Putamen (tissue), 1 donor: ENCODE data around the gene HSD17B3.
A peak's percentile ranks its signal among the peaks of the same experiment; 100 is the strongest.
"Not testable (repeated sequence)": the region's sequence is repeated elsewhere in the genome, so short reads cannot be mapped to it uniquely, and the experiment has no call there.

ENCODE experiments used
- DNase-seq: peaks from one replicate; pipeline ENCODE4 v3.0.0-alpha.2; 2016; ENCODE audit warnings: low spot score

Gene HSD17B3

DNA sequence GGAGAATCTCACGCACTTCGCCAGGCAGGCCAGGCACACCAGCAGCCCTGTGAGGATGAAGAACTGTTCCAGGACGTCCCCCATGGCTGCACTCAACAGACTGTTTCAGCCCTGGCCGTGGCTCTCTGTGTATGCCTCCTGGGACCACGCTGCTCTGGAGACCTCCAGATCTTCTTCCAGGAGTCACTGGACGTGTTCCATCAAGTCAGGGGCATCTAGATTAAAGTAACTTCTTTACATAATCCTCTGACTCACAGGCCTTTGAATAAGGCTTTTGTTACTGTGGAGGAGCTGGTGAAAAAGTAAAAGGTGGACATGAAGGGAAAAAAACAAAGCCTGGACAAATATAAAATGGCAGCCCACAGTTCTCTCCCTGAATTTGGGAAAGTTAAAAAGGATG lies at the start of gene HSD17B3:
TSS of gene HSD17B3 (minus strand) at position 156 of the 400 bp plus-strand sequence. CDS start at position 84, 72 bp downstream.
- no peak for DNase-seq

DNA sequence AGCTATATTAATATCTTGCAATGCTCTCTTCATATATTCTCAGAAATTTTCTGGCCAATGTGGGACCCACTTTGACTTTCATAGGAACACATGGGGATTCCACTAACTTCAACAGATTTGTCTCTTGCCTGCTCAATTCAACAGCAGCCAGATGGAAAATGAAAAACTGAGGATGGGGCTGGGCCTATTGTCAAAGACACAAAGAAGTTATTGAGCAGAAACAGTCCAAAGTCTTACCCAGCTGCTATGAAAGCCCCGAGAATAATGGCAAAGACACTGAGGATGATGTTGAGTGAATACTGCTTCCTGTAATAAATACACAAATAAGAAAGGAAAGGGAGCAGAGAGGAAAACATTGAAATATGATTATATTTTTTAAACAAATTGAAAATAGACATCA lies 48.9 kb upstream of the HSD17B3 start:
- DNase-seq: peak; percentile 89

DNA sequence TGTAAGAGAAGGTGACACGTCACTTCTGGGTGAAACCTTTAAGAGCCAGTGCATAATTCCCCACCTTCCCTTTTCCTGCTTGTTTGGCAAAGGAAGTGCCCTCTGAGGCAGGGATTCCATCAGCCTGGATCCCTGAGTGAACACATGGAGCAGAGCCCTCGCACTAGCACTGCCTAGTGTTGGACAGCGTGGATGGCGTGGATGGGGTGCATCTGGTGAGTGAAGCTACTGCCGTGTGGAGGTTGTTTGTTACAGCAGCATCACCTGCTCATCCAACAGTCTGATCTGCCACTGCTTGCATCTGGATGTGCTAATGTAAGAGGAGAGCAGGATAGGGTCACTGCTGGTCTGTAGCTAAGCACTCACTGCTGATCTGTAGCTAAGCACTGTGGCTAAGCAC lies 46.3 kb upstream of the HSD17B3 start:
- no peak for DNase-seq

DNA sequence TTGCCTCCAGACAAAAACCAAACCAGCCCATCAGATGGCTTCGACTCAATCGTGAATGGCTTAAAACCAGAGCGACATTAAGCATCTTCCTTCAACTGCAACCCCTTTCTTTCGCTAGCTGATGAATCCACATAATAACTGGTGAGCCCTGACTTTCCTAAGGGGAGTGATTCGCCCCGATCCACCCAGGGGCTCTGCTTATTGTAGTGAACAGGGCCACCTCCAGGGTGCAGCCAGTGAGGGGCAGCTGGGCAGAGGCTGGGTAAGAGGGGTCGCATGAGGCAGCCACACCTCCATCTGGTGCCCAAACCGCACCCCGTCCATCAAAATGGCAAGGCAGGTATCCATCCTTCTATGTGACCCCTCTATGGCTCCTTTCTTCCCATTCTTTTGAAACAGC lies 43.6 kb upstream of the HSD17B3 start:
- no peak for DNase-seq

DNA sequence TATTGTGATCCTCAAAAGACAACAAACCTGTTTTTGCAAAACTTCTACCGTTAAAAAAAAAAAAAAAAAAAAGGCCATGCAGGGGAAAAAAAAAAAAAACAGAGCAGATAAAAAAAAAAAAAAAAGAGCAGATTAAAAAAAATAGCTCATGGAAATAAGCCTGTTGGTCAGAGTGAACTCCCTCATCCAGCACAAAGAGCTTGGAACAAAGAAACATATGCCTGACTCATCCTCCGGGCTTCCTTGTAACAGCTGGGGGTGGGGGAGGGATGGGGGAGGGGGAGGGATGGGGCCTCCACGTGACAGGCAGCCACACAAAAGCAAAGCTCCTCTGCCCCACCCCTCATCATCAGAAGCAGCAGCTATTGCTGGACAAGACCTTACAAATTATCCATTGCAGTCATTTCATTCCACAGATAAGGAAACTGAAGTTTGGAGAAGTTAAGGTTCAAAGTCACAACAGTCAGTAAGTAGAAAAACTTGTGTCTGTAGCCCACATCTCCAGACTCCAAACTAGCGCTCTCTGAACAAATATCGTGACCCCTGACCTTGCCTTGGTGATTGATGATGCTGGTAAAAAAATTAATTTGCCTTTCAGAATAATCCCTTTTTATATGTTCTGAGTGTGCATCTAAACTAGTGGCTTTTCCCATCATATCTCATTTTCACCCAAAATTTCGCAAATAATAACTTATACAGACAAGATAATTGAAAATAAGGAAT lies 42.6 kb upstream of the HSD17B3 start:
- DNase-seq: peak; percentile 86

DNA sequence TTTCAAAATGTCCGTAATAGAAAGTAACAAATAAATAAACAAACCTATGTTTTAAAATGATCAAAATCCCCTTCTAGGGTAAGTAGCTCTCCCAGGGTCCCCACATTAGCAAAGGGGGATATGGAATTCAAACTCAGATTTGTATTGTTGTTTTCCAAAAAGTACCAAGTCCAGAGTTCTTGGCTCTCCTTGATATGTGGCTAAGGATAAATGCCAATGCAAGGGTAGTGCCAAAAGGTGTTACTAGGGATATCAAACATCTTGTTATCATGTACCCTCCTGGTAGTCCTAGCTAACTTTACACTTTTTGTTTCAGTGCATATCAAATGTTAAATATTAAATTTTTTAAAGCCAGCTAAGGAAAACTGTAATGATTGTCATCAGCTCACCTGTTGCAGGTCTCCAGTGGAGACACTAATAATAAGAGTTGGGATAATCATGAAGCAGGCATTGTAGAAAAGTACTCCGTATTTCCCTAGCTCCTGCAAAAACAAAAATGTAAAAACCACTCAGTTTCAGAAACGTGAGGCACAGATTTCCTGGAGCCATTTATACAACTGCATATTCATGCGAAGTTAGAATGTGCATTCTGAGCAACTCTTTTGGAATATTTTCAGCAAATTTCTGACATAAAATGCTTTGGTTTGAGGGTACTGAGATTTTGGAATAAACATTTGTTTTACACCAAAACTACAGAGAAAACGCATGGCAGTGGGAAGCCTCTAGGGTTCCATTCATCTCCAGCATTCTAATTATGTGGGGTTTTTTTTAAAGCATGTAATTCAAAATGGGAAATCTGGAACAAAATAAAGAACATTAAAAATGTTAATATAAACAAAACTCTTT lies 41.8 kb upstream of the HSD17B3 start:
- DNase-seq: no peak

DNA sequence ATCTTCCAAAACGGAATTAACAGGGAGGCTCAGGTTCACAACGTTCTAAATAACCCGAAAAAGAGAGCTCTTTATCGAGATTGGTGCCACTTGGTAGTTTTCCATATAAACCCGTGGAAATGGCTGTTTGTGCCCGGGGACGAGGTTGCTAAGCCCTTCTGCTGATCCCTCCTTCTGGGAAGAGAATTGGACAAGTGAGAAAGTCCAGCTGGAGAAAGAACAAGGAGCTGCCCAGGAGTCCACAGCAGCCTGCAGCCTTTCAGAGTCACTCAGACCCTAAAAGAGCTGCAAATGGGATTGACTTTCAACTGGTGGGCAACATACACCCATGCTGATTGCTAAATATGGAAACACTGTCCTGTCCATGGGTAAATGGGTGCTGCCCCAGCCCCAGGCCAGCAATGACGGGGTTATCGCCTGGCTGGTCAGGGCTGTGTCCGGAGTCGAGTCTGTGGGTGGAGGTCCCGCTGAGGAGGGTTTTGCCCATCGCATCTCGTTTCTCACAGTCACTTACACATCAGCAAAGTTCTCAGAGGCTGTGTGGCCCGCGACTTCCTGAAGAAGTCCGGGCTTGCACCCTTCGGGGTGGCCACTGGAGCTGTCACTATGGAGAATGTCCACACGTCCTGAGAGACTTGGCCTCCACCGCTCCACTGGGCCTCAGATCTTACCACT lies 40.7 kb upstream of the HSD17B3 start:
- no peak for DNase-seq

GRCh38 chr9:96340707-96341106 lies 38.7 kb upstream of the HSD17B3 start:
- no peak for DNase-seq

GRCh38 chr9:96338299-96338698 lies 36.3 kb upstream of the HSD17B3 start:
- no peak for DNase-seq

- no peak for DNase-seq
Observed at GRCh38 chr9:96333958-96334357, 32.0 kb upstream of the HSD17B3 start.

DNA sequence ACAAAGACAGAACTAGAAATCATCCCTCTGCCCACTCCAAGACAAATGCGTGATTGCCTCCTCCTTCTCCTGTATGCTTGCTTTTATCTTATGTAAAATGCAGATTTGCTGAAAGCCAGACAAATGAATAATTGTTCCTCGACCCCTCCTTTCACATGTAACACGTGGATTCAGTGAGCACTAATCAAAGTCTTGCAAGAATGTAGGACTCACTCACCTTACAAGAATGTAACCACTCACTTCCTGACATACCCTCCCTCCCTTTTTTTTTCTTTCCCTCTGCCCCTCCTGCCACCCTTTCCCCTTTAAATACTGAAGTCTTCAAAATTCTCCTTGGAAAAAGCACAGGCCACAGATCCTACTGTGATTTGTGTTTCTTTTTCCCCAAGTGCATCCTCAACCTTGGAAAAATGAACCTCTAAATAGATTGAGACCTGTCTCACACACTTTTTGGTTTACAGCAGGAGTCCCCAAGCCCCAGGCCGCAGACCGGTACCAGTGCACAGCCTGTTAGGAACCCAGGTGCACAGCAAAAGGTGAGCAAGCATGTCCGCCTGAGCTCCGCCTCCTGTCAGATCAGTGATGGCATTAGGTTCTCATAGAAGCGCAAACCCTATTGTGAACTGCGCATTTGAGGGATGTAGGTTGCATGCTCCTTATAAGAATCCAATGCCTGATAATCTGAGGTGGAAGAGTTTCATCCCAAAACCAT lies 29.4 kb upstream of the HSD17B3 start:
- DNase-seq: no peak

DNA sequence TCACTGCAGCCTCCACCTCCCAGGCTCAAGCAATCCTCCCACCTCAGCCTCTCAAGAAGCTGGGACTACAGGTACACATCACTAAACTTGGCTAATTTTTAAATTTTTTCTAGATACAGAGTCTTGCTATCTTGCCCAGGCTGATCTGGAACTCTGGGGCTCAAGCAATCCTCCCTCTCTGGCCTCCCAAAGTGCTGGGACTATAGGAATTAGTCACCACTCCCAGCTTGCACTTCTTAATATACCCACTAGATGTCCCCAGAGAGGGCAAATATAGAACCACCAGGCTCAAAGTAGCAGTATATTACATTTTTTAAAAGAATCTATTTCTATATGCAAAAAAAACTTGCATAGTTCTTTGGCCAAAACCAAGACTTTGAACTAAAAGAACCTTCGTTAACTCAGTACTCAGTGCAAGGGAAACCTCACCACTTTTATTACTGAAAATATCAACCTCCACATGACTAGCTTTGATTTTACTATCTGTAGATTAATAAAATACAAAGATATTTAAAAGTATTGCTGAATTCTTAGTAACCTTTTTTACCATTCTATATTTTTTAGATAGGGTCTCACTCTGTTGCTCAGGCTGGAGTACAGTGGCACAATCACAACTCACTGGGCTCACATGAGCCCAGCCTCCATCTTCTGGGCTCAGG lies 25.8 kb upstream of the HSD17B3 start:
- DNase-seq: peak; percentile 57

DNA sequence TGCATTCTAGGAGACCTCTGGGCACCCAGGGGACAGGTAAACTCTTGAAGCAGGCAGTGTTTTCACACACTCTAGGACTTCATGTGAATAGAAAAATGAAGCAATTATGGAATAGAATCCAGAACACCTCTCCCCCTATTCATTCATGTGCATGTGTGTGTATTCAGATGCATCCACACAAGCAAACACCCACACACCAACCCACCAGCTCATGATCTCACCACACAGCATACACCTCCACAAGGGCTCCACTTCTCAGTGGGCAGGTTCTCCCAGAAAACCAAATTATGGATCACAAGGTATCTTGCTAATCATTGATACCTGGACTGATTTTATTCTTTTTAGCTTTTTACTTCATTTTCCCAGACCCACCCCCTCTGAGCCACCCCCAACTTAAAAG lies 21.2 kb upstream of the HSD17B3 start:
- no peak for DNase-seq

DNA sequence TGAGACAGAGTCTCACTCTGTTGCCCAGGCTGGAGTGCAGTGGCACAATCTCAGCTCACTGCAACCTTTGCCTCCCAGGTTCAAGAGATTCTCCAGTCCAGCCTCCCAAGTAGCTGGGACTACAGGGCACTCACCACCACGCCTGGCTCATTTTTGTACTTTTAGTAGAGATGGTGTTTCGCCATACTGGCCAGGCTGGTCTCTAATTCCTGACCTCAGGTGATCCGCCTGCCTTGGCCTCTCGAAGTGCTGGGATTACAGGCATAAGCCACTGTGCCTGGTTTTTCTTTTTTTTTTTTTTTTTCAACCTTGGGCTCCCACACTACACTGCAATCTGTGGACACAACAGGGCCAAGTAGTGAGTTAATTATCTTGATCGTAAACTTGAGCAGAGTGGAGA lies 20.8 kb upstream of the HSD17B3 start:
- not testable (repeated sequence) for DNase-seq

DNA sequence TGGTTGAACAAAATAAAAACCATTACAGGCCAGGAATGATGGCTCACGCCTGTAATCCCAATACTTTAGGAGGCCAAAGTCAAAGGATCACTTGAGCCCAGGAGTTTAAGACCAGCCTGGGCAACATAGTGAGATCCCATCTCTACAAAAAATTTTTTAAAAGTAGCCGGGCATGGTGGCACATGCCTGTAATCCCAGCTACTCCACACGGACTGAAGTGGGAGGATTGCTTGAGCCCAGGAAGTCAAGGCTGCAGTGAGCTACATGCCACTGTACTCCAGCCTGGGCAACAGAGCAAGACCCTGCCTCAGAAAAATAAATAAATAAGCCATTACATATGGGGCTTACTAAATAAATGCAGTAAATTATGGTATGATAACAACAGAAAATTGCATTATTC lies 20.2 kb upstream of the HSD17B3 start:
- not testable (repeated sequence) for DNase-seq

DNA sequence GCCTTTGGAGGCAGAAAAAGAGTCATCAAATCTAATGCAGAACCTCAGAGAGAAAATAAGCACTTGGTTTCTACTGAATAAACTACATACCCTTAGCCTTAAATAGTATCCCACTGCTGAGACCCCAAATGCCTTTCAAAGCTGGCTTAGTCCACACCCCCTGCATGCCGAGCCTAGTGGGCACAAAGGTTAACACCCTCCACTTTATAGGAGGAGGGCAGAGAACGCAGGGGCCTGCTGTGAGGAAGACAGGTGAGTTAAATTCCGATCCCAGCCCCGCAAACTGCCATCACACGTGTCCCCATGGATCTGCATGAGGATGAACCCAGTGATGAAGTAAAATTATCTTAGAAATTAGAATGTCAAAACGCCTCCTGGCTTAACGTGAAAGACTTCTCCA lies 19.5 kb upstream of the HSD17B3 start:
- no peak for DNase-seq

DNA sequence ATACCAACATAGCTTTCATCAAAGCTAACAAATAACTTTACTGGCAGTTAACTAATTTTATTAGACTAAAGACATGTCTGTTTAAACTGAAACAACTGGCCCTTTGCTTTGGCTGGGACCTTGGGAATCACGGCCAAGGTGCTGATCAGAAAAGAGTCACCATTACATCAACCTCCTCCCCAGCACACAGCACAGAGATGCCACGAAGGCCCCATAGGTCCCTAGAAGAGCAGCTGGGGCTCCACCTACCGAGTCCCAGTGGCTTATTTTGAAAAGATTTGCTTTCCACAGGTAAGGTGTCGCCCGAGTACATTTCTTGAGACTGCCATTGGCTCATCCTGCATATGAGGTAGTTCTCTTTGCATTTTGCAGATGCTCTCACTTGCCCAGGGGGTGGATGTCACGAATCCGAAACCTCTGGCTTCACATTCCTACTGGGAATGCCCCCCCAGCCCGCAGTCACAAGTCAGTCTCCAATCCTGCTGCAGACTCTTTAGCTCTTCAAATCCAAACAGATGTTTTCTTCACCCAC lies 18.8 kb upstream of the HSD17B3 start:
- DNase-seq: no peak

GRCh38 chr9:96318921-96319565 lies 17.1 kb upstream of the HSD17B3 start:
- no peak for DNase-seq

DNA sequence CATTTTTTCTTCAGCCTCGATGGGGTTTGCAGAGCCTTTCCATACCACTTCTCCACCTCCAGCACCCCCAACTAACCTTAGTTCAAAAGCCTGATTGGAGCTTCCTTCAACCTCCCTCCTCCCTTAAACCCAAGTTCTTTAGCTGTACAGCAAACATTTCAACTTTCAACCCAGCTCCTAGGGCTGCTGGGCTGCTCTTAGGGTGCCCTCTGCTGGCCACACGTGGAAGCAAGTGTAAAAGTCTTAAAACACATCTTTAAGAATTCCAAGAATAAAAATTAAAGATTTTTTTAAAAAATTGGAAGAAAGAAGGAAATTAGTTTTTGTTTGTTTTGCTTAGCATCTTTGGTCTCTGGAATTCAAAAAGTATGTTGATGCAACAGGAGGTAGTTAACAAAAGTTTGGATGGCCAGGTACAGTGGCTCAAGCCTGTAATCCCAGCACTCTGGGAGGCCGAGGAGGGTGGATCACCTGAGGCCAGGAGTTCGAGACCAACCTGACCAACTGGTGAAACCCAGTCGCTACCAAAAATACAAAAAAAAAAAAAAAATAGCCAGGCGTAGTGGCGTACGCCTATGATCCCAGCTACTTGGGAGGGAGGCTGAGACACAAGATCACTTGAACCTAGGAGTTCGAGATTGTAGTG lies 15.5 kb upstream of the HSD17B3 start:
- DNase-seq: peak; percentile 45

- no peak for DNase-seq
Observed at GRCh38 chr9:96309850-96310249, 7.9 kb upstream of the HSD17B3 start.
